OCI-LY3 (cell line): Measurements from ENCODE around the gene DOCK4.

Experiments used
- H2AFZ ChIP-seq: fragments of 200-600, 300-600 bp; shearing (Covaris generic); 2 replicates; pipeline ENCODE4 v1.6.0; 2014; ENCODE audit warnings: antibody characterized with exemption, low read depth, low read length
- H3K27ac ChIP-seq: fragments of 200-600, 300-600 bp; sonication (generic); 2 replicates; pipeline ENCODE4 v1.5.1; 2014; ENCODE audit warnings: mild to moderate bottlenecking, low read length, moderate library complexity, mixed read lengths
- H3K27me3 ChIP-seq: fragments of 200-600, 300-600 bp; sonication (generic); 2 replicates; pipeline ENCODE4 v1.6.1; 2014; ENCODE audit warnings: low read depth, low read length, mixed read lengths
- H3K36me3 ChIP-seq: fragments of 200-600, 300-600 bp; sonication (generic); replicated peaks from 2 replicates; pipeline ENCODE3; 2014; ENCODE audit warnings: low read depth, low read length, mixed read lengths
- H3K4me1 ChIP-seq: fragments of 300-600, 200-600 bp; sonication (generic); 2 replicates; pipeline ENCODE4 v1.6.1; 2014; ENCODE audit warnings: low read length, mixed read lengths
- H3K4me2 ChIP-seq: fragments of 200-600, 300-600 bp; sonication (generic); 2 replicates; pipeline ENCODE4 v1.6.1; 2014; ENCODE audit warnings: low read length, mixed read lengths
- H3K4me3 ChIP-seq: fragments of 300-600, 200-600 bp; sonication (generic); 2 replicates; pipeline ENCODE4 v1.5.1; 2014; ENCODE audit warnings: antibody characterized with exemption, mild to moderate bottlenecking, low read length, moderate library complexity
- H3K79me2 ChIP-seq: fragments of 300-600, 200-600 bp; shearing (Covaris generic); 2 replicates; pipeline ENCODE4 v1.6.1; 2014; ENCODE audit warnings: mild to moderate bottlenecking, low read length, mixed read lengths
- H3K9ac ChIP-seq: fragments of 300-600, 200-600 bp; shearing (Covaris generic); 2 replicates; pipeline ENCODE4 v1.6.0; 2014; ENCODE audit warnings: mild to moderate bottlenecking, low read length, moderate library complexity
- H3K9me3 ChIP-seq: fragments of 200-600, 300-600 bp; shearing (Covaris generic); 2 replicates; pipeline ENCODE4 v1.6.1; 2014; ENCODE audit warnings: low read length, mixed read lengths; ENCODE audit not compliant: insufficient read depth
- H4K20me1 ChIP-seq: fragments of 200-600, 300-600 bp; sonication (generic); 2 replicates; pipeline ENCODE4 v1.6.1; 2016; ENCODE audit warnings: low read length, mixed read lengths; ENCODE audit not compliant: insufficient read depth
- EZH2phosphoT487 ChIP-seq: fragments of 200-600 bp; shearing (Covaris generic); IDR thresholded peaks from 2 replicates; pipeline ENCODE4 v1.6.1; 2018; ENCODE audit warnings: antibody characterized with exemption, mixed run types, low read depth
- TF ChIP-seq, protein P1 (sequence below): fragments of 200-600, 300-600 bp; sonication (generic); IDR thresholded peaks from 2 replicates; pipeline ENCODE4 v1.5.1; 2014; ENCODE audit warnings: antibody characterized with exemption, low read length, low read depth

DOCK4 gene

DNA sequence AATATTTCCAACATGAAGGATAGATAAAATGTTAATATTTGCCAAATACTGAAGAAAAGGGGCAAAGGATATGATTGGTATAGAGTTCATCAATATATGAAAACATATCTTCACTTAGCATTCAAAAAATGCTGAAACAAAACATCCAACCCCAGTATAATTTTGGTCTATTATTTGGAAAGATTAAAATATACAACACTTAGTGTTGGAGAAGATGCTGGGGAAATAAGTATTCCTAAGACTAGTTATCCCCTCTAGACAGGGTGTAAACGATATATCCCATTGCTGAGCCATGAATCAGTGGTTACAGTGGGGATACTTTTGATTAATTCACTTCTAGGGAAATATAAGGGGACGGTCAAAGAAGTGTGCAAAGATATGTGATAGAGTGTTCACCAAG lies 456.6 kb downstream of the DOCK4 start:
- no peak overlapping the region for H3K4me2 ChIP-seq
- no peaks in the 10 kb centered on the region for H4K20me1 ChIP-seq
- H3K36me3 ChIP-seq = no peaks in the 10 kb centered on the region
- TF ChIP-seq, protein P1, sequence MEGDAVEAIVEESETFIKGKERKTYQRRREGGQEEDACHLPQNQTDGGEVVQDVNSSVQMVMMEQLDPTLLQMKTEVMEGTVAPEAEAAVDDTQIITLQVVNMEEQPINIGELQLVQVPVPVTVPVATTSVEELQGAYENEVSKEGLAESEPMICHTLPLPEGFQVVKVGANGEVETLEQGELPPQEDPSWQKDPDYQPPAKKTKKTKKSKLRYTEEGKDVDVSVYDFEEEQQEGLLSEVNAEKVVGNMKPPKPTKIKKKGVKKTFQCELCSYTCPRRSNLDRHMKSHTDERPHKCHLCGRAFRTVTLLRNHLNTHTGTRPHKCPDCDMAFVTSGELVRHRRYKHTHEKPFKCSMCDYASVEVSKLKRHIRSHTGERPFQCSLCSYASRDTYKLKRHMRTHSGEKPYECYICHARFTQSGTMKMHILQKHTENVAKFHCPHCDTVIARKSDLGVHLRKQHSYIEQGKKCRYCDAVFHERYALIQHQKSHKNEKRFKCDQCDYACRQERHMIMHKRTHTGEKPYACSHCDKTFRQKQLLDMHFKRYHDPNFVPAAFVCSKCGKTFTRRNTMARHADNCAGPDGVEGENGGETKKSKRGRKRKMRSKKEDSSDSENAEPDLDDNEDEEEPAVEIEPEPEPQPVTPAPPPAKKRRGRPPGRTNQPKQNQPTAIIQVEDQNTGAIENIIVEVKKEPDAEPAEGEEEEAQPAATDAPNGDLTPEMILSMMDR = no peak
- TF ChIP-seq EZH2phosphoT487 = no peak
- H3K9ac ChIP-seq = no peak overlapping the region
- no peak overlapping the region for H3K27ac ChIP-seq
- no peaks in the 10 kb centered on the region for H3K79me2 ChIP-seq
- H3K9me3 ChIP-seq = no peaks in the 10 kb centered on the region
- no peak overlapping the region for H2AFZ ChIP-seq
- no peaks in the 10 kb centered on the region for H3K4me1 ChIP-seq
- no peaks in the 10 kb centered on the region for H3K27me3 ChIP-seq
- no peak overlapping the region for H3K4me3 ChIP-seq

DNA sequence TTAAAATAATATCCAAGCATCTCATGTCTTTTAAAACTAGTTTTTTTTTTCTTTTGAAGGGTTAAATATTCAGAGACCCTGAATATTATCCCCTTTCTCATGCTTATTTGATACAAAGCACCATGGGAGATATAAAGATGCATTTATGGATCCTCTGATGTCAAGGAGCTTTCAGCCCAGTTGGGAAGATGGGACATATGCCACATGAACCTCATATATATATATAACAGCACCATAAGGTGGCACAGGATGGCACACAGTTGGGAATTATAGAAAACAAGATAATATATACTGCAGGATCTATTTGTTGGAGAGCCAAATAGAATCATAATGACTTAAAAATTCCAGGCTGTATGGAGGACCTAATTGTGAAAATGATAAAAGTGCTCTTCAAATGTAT lies 458.5 kb downstream of the DOCK4 start:
- H3K9ac ChIP-seq = no peak overlapping the region
- no peak overlapping the region for H3K4me3 ChIP-seq
- TF ChIP-seq EZH2phosphoT487 = no peak
- TF ChIP-seq, protein P1 = no peak
- H3K4me2 ChIP-seq = no peak overlapping the region
- H3K9me3 ChIP-seq = no peaks in the 10 kb centered on the region
- H3K27ac ChIP-seq = no peak overlapping the region
- H4K20me1 ChIP-seq = no peaks in the 10 kb centered on the region
- H3K27me3 ChIP-seq = no peaks in the 10 kb centered on the region
- H3K4me1 ChIP-seq = no peaks in the 10 kb centered on the region
- H3K79me2 ChIP-seq = no peaks in the 10 kb centered on the region
- no peaks in the 10 kb centered on the region for H3K36me3 ChIP-seq
- H2AFZ ChIP-seq = no peak overlapping the region

DNA sequence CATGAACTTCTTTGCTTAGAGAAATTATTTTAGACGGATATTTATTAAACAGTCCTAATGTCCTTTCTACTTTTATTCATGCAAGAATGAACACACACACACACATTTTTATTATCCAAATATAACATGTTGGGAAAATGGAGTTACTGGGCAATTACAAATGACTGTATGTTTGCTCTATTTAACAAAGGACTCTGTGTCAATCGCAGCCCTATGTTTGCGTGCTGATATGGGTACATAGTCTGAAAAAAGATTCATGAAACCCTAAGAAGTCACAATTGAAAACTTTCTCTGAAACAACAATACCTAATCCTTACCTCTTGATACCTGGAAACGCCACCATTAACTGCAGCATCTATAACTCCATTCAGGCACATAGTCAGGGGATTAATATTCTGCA lies 459.2 kb downstream of the DOCK4 start:
- no peak overlapping the region for H3K27ac ChIP-seq
- H3K36me3 ChIP-seq = no peaks in the 10 kb centered on the region
- no peaks in the 10 kb centered on the region for H3K4me1 ChIP-seq
- H2AFZ ChIP-seq = no peak overlapping the region
- no peak overlapping the region for H3K9ac ChIP-seq
- H3K4me3 ChIP-seq = no peak overlapping the region
- TF ChIP-seq, protein P1 = no peak
- TF ChIP-seq EZH2phosphoT487 = no peak
- H3K79me2 ChIP-seq = no peaks in the 10 kb centered on the region
- H3K9me3 ChIP-seq = no peaks in the 10 kb centered on the region
- H4K20me1 ChIP-seq = no peaks in the 10 kb centered on the region
- H3K27me3 ChIP-seq = no peaks in the 10 kb centered on the region
- H3K4me2 ChIP-seq = no peak overlapping the region

DNA sequence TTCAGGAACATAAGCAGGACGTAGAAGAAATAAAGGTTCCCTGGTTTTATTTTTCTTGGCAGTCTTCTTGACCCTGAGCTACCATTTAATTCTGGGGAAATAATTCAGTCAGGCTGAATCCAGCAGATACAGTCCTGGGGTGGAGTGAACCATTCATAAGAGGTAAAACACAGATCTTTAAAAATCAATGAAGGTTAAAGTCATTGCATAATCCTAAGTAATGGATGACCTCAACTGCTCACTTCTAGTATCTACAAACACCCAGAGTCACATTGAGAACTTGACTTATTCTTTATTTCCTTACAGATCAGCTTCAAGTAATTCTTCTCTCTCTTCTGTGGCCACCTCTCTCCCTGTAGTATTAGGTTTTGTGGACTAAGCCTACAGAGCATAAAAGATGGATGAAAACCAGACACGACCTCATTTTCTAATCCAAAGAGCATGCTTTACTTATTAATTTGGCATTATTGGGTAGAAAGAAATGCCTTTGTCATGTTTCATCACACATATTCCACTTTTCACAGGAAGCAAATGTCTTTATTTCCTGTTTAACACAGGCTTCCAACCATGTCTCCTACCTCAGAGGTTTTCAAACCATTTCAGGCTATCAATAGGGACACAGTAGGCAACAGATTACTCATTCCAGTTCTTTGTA lies 461.6 kb downstream of the DOCK4 start:
- H3K4me1 ChIP-seq = 0 out of 2 replicates have a peak, but pooled peaks cover 3% of the 10 kb centered on the region
- H3K4me2 ChIP-seq = no peak overlapping the region
- no peaks in the 10 kb centered on the region for H3K36me3 ChIP-seq
- no peaks in the 10 kb centered on the region for H3K79me2 ChIP-seq
- TF ChIP-seq, protein P1 = no peak
- no peak overlapping the region for H3K4me3 ChIP-seq
- 0 out of 2 replicates have a peak overlapping the region, but pooled peaks have one; percentile 30 for H2AFZ ChIP-seq
- no peaks in the 10 kb centered on the region for H3K9me3 ChIP-seq
- no peak overlapping the region for H3K27ac ChIP-seq
- peaks cover 3% of the 10 kb centered on the region; the same call in 1 of the 2 replicates for H3K27me3 ChIP-seq
- H4K20me1 ChIP-seq = no peaks in the 10 kb centered on the region
- H3K9ac ChIP-seq = no peak overlapping the region
